Kidney (tissue), 14 donors: Measurements from ENCODE around the gene CDX1. TPM values are rescaled to one million over a fixed set of nuclear protein-coding genes. Genes with fewer than 3 reads are reported as not detected.

Source experiments
- DNase-seq, 5 donors: peaks; one replicate each; pipeline ENCODE4 v3.0.0-alpha.2; 2013 to 2020
- FAIRE-seq: peaks from 2 replicates; lab custom pipeline; 2012; peaks lifted over from hg19 to GRCh38; lab: Jason Lieb, UNC
- H3K27ac ChIP-seq, 2 donors: one replicate each; pipeline ENCODE4 v1.7.0; 2013; ENCODE audit warnings: low read depth in 2 of 2, low read length in 2 of 2, inconsistent platforms in 1 of 2
- H3K27me3 ChIP-seq: one replicate; pipeline ENCODE4 v1.7.1; 2013; ENCODE audit warnings: low read length, inconsistent platforms; ENCODE audit not compliant: control insufficient read depth, insufficient read depth
- H3K36me3 ChIP-seq, 3 donors: one replicate each; pipeline versions ENCODE4 v1.7.0 to v1.7.1; 2013; ENCODE audit warnings: low read length in 3 of 3, control low read depth in 1 of 3, inconsistent platforms in 1 of 3; ENCODE audit not compliant: insufficient read depth in 3 of 3, control insufficient read depth in 2 of 3
- H3K4me1 ChIP-seq, 3 donors: one replicate each; pipeline versions ENCODE4 v1.7.0 to v1.7.1; 2013; ENCODE audit warnings: low read length in 3 of 3, inconsistent platforms in 1 of 3, low read depth in 1 of 3; ENCODE audit not compliant: control insufficient read depth in 2 of 3, insufficient read depth in 2 of 3
- H3K4me3 ChIP-seq, 3 donors: one replicate each; pipeline versions ENCODE4 v1.7.0 to v1.8.1; 2013; ENCODE audit warnings: low read length in 3 of 3, control low read depth in 1 of 3, inconsistent platforms in 1 of 3
- H3K9ac ChIP-seq, 3 donors: one replicate each; pipeline versions ENCODE4 v1.7.0 to v1.7.1; 2013; ENCODE audit warnings: low read length in 3 of 3, control low read depth in 1 of 3, inconsistent platforms in 1 of 3
- H3K9me3 ChIP-seq, 3 donors: one replicate each; pipeline versions ENCODE4 v1.7.0 to v1.7.1; 2013; ENCODE audit warnings: low read length in 3 of 3, control low read depth in 1 of 3, inconsistent platforms in 1 of 3; ENCODE audit not compliant: control insufficient read depth in 2 of 3, insufficient read depth in 1 of 3
- CTCF ChIP-seq: IDR thresholded peaks from 3 replicates; pipeline ENCODE4 v1.5.1; 2012; ENCODE audit warnings: mild to moderate bottlenecking, moderate library complexity, borderline replicate concordance; ENCODE audit not compliant: insufficient read depth; ENCODE audit errors: extremely low read depth
- intact Hi-C: fragments of 100-400 bp; cut with DNase I; formaldehyde crosslinking; loops from one replicate; pipeline ENCODE4 v1.11.1; 2022
- polyA plus RNA-seq: library from polyadenylated mRNA; stranded (reverse); fragments of 350-450 nt; fragmentation: Illumina TruSeq; extraction: RNeasy Lipid Tissue Mini Kit (QIAGEN cat#74804); gene quantifications from one replicate; pipeline ENCODE4 v1.2.3, GENCODE V29; 2014; ENCODE audit warnings: low read depth, low replicate concordance; ENCODE audit not compliant: insufficient read depth
- total RNA-seq: library from RNA; stranded (reverse); fragmentation: NEBNext Ultra II Directional; extraction: Animal tissue kit (Norgen Biotek cat#: 25700); gene quantifications from one replicate; pipeline ENCODE4 v1.2.1, GENCODE V29; 2021
- donor health status: control.
- donor health status: control.
- donor health status: control.
- donor health status: control.
- donor health status: control.
- donor health status: DM: yes; HTN: yes; CAD: no.
- donor health status: Normal renal cell carcinoma (clear cell type).

The CDX1 gene
- total and polyA plus RNA-seq, 2 donors from 2014 or later, result 0.39 TPM; not detected in 1

- intact Hi-C loops, result no loop called here
- peak overlapping the region in 2 of 3 donors; percentile 21 to 32 for H3K9ac ChIP-seq
Measured at GRCh38 chr5:150152636-150153462, 13.7 kb upstream of the CDX1 start.

GRCh38 chr5:150153483-150153882 is 13.1 kb upstream of the CDX1 start:
- intact Hi-C loops, result no loop called here
- Histone ChIP-seq H3K27ac (peak overlapping the region; percentile 54 to 85), H3K9ac (peak overlapping the region in 2 of 3 donors; percentile 13 to 81), H3K9me3 (no peaks in the 10 kb centered on the region), H3K4me3 (peak overlapping the region; percentile 38 to 67 (median 65)), H3K4me1 (peaks cover 0 to 19% (median 5%) of the 10 kb centered on the region in 3 donors), H3K36me3 (no peaks in the 10 kb centered on the region), H3K27me3 (no peaks in the 10 kb centered on the region)
- FAIRE-seq, result no peak
- DNase-seq, result no peak
- no peak for TF ChIP-seq CTCF

More at GRCh38 chr5:150152636-150153462, 13.7 kb upstream of the CDX1 start:
- H3K27me3 ChIP-seq, result no peaks in the 10 kb centered on the region
- peak overlapping the region; percentile 7 to 65 (median 34) for H3K4me3 ChIP-seq
- no peak for DNase-seq
- H3K27ac ChIP-seq, result peak overlapping the region in 1 of 2 donors; percentile 59
- H3K36me3 ChIP-seq, result no peaks in the 10 kb centered on the region
- H3K9me3 ChIP-seq, result no peaks in the 10 kb centered on the region
- no peak for TF ChIP-seq CTCF
- H3K4me1 ChIP-seq, result peaks cover 0 to 22% (median 5%) of the 10 kb centered on the region in 3 donors
- no peak for FAIRE-seq

GRCh38 chr5:150153957-150154617 is 12.5 kb upstream of the CDX1 start:
- H3K27me3 ChIP-seq, result no peaks in the 10 kb centered on the region
- intact Hi-C loops, result no loop called here
- H3K4me3 ChIP-seq, result peak overlapping the region; percentile 45 to 67 (median 65)
- peak overlapping the region in 2 of 3 donors; percentile 52 to 81 for H3K9ac ChIP-seq
- no peak for TF ChIP-seq CTCF
- FAIRE-seq (no peak), DNase-seq (peak in 1 of 5 donors; percentile 75)
- no peaks in the 10 kb centered on the region for H3K36me3 ChIP-seq
- H3K9me3 ChIP-seq, result no peaks in the 10 kb centered on the region
- H3K4me1 ChIP-seq, result peaks cover 0 to 16% (median 5%) of the 10 kb centered on the region in 3 donors
- H3K27ac ChIP-seq, result peak overlapping the region; percentile 54 to 85
